Kidney tubule cell (primary cell): ENCODE measurements around the gene CTIF.

Experiments used
- DNase-seq: peaks from one replicate; pipeline ENCODE4 v3.0.0-alpha.2; 2018; ENCODE audit warnings: low spot score

CTIF gene

DNA sequence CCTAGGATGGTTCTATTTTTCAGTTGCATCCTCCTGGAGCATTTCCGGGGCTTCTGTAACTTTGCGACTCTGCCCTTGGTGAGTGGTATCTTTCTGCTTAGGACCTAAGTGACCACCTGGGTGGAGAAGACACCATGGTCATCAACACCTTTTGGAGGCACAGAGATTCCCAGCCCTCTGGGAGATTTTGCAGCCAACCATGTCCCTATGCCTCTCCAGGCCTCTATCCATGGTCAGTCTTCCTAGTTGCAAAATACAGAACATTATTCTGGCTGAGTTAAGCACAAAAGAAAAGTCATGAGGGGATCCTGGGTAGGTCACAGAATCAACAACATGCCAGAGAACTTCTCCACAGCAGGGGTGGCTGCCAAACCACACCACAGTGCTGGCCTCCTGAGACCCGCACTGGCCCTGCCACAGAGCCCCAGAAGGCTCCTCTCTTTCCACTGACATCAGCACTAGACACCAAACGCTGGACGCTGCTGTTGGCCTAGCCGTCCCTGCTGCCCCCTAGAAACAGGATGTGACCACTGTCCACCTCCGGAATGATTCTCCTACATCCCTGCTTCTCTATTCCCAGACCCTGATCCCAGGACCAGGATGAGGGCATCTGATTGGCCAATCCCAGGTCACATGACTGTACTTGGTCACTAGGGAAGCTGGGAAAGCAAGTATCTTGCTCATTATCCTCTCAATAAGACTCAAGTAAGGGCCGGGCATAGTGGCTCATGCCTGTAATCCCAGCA is 364.2 kb downstream of the CTIF start:
- DNase-seq, result no peak

DNA sequence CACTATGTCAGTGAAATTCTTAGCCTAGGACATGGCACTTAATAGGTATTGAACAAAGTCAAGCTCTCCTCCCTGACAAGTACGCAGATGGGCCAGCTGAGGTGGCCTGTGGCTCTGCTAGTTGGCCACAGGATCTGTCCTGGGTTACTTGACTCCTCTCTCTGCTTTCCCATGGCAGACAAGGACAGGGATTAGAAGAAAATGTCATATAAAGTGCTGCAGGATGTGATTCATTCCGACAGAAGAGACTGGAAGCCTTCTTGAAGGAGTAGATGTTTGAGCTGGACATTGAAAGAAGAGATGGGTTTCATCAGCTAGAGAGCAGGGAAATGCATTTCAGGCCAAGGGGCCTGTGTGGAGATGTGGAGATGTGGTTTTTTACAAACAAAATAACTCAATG is 365.3 kb downstream of the CTIF start:
- no peak for DNase-seq

DNA sequence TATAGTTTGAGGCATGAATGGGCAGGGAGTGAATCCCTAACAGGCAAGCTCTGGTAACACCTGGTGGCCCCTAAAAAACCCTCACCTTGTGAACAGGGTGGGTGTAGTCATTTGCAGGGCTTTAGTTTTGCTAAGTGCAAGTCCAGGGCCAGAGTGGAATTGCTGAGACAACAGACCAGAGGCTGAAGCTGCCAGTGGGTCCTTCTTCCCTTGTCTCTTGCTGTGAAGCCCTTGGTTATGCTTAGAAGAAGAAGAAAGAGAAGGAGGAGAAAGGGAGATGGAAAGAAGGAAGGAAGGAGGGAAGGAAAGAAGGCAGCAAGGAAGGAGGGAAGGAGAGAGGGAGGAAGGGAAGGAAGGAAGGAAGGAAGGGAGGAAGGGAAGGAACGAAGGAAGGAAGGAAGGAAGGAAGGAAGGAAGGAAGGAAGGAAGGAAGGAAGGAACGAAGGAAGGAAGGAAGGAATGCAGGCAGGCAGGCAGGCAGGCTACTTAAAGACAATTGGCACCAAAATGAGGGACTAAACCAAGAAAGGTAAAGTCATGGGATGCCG is 366.1 kb downstream of the CTIF start:
- DNase-seq, result no peak

DNA sequence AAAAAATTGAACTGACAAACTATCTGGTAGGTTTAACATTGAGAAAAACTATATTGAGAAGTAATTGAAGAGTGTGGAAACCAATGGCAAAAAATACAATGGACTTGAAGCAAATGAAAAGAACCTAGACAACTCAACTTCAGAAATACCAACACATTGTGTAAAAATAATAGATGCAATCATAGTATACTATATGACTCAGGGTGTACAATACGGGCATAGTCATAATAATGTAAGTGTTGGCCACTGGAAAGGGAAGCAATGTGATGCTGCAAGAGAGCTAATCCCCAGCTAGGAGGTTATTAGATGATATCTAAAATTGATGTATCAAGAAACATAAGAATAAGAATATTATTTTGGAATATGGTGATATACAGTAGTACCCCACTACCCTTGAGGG is 366.7 kb downstream of the CTIF start:
- DNase-seq, result no peak

DNA sequence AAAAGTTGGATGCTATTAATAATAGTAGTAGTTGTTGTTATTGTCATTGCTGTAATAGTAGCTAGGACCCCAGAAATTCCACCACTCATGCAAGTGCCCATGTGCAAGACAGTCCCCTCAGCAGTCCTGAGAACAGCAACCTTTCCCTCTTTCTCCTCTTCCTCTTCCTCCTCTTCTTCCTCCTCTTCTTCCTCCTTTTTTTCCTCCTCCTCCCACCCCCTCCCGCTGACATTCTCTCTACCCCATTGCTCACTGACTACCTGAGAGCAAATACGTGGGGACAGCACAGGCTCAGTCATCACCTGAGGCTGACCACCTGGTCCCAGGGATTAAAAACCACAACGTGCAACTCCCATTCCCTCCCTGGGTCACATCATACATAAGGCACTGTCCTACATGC is 370.1 kb downstream of the CTIF start:
- DNase-seq, result no peak

DNA sequence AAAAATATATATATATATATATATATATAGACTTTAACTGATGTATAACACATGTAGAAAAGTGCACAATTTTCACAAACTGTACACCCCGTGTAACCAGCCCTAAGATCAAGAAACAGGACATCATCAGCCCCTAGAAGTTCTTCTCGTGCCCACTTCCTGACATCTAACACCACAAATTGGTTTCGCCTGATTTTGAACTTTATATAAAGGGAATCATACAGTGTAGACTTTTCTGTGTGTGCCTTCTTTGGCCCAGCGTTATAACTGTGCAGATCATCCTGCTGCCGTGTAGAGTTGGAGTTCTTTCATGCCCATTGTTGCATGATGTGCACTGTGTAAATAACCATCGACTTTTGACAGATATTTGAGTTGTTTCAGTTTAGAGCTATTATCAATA is 370.9 kb downstream of the CTIF start:
- DNase-seq, result no peak

DNA sequence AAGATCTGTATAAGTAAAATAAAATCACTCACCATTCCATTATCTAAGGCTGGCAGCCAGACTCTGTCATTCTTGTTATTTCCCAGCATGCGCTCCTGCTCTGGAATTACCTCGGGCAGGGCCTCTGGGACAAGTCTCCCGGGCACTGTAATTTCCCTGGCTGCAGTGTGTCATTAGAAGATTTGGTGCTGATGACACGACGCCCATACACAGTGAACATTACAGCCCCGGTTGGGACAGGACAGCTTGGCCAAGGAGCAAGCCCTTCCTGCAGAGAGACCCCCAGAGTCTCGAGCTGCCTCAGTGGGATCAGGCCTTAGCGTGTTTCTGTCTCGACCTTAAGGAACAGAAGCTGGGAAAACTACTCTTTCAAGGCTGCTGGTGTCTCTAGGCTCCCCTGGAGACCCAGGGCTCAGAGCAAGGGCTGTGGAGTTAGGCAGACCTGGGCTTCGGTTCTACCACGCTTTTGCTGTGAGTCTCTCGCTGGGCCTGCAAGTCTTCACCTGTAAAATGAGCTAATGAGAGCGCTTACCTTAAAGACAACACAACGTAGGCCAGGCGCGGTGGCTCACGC is 372.2 kb downstream of the CTIF start:
- no peak for DNase-seq
